ENCODE results near the gene VEPH1.

Gene VEPH1

GRCh38 chr3:157522648-157523047, 19.4 kb upstream of the VEPH1 start:
- DNase-seq, result no peak

- no peak for DNase-seq
Observed at GRCh38 chr3:157520485-157521150, 17.4 kb upstream of the VEPH1 start.

GRCh38 chr3:157518881-157519280, 15.7 kb upstream of the VEPH1 start:
- DNase-seq, result no peak

GRCh38 chr3:157516928-157517327, 13.7 kb upstream of the VEPH1 start:
- DNase-seq, result no peak

- DNase-seq, result no peak
Observed at GRCh38 chr3:157515398-157515797, 12.2 kb upstream of the VEPH1 start.

DNA sequence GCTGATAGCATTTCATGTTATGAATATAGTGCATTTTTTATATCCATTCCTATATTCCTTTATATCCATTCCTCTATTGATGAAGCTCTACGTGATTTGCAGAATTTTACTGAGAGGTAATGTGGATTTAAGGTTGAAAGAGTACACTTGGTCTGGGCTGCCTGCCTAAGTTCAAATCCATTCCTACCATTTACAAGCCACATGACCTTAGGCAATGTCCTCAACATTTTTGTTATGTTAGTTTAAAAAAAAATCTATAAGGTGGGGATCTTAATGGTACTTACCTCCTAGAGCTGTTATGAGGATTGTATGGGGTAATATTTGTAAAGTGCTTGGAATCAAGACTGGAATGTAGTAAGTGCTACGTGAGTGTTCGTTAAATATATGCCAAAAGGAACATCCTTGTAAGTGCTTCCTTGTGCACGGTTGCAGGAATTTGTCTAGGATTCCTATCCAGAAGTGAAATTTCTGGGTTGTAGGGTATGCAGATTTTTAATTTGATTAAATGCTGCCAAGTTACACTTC, 11.2 kb upstream of the VEPH1 start:
- DNase-seq, result no peak

DNA sequence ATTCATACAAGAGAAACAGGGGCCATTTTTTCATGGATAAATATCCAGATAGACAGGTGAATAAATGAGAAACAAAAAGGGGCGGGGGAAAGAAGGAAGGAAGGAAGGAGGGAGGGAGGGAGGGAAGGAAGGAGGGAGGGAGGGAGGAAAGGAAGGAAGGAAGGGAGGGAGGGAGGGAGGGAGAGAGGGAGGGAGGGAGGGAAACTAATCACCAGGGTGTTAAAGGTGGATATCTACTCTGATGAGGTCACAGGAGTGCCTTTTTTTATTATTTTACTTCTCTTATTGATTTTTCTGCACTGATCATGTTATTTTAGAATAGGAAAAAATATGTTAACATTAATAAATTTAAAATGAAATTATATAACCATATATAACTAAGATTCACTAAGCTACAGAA, 10.4 kb upstream of the VEPH1 start:
- no peak for DNase-seq

GRCh38 chr3:157512534-157512933, 9.3 kb upstream of the VEPH1 start:
- DNase-seq, result no peak

- DNase-seq, result no peak
Observed at GRCh38 chr3:157508461-157508860, 5.2 kb upstream of the VEPH1 start.

DNA sequence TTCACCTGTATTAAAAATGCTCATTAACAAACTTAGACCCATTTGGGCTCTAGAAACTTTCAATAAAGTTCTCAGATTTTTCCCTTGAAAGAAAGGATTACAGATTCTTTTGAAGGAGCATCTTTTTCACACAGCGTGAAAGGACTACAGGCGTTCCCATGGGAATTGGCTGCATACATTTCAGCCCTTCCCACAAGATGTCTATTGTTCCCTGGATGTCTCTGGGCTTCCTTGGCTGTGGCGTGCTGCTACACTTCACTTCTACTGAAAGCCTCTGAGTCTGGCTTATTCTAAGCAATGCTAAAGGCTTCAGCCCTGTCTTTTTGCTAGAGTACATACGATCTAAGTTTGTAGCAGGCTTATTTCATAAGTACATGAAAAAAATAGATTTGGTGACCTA, 1.4 kb downstream of the VEPH1 start:
- no peak for DNase-seq

GRCh38 chr3:157500232-157500631, 3.0 kb downstream of the VEPH1 start:
- DNase-seq, result no peak

GRCh38 chr3:157499342-157499963, 3.8 kb downstream of the VEPH1 start:
- DNase-seq, result no peak

DNA sequence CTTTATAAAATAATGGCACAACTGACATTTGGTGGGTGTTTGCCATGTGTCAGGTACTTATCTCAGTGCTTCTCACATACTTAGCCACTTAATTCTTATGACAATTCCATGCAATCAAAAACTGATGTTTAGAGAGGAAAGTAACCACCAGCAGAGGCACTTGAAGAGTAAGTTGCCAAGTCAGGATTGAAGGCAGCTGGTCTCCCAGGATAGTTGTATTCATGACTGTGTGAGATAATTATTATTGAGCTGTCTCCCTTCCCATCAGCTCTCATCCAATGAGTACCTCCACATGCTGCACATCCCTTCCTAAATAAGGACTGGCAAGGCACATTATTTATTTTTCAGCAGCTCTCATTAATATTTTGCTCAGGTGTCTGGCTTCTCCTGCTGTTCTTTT, 4.8 kb downstream of the VEPH1 start:
- DNase-seq, result no peak

- no peak for DNase-seq
Observed at GRCh38 chr3:157495846-157496245, 7.4 kb downstream of the VEPH1 start.

- no peak for DNase-seq
Observed at GRCh38 chr3:157494581-157495281, 8.5 kb downstream of the VEPH1 start.

GRCh38 chr3:157493627-157494550, 9.3 kb downstream of the VEPH1 start:
- DNase-seq, result no peak

GRCh38 chr3:157491136-157491535, 12.1 kb downstream of the VEPH1 start:
- DNase-seq, result no peak

GRCh38 chr3:157488144-157488543, 15.1 kb downstream of the VEPH1 start:
- DNase-seq, result no peak

GRCh38 chr3:157487339-157487738, 15.9 kb downstream of the VEPH1 start:
- no peak for DNase-seq

DNA sequence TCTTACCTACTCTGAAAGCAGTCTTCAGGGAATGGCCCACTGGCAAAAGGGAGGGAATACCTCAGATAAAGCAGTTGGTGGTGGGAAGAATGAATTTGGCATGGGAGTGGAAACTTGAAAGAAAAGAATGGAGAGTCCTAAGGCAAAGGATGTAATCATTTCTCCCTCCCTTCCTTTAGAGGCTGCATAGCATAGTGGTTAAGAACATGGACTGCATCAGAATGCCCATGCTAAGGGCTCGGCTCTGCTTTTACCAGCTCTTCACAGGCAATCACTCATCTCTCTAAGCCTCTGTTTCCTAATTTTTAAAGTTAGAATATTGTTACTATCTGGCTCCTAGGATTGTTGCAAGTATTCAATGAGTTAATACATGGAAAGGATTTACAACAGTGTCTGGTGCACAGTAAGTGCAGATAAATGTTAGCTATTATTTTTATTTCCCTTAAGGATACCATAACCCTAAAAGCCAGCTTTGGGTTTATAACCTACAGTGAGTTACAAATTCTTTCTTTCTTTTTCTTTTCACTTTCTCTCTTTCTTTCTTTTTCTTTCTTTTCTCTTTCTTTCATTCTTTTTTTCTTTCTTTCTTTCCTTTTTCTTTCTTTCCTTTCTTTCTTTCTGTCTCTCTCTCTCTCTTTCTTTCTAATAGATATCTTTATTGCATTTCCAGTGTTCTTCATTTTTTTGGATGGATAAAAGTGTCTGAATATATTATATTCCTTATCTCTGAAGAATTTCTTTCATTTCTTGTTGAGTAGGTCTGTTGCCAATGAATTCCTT, 23.6 kb downstream of the VEPH1 start:
- no peak for DNase-seq

GRCh38 chr3:157477441-157477840, 25.8 kb downstream of the VEPH1 start:
- DNase-seq, result no peak

DNA sequence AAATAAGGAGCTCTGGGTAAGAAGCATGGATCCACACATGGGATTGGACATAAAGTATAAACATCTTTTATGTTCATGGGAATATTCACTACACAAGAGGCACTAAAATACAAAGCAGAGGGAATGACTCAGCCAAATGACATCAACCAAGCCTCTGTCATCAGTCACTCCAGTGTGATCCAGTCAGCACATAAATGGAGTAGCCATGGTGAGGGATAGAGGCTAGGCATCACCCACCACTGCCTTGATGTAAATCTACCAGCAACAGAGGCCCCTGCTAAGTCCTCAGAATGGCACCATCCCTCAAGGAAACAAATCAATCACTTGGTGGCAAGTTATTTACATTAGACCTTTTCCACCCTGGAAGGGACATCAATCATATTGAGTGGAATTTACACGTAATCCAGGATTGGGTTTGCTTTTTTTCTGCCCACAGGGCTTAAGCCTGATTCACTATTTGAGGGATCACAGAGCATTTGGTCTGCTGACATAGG, 27.2 kb downstream of the VEPH1 start:
- no peak for DNase-seq

All from NK-92 treated with Interleukin-12 subunit alpha and Interleukin-12 subunit beta, amount 100 ng/mL, for 24 hours (cell line).